Prostate gland (tissue), 2 donors: ENCODE data around the gene SFXN2. TPM values are rescaled to one million over a fixed set of nuclear protein-coding genes. Genes with fewer than 3 reads are reported as not detected.

Source experiments
- DNase-seq: peaks from one replicate; pipeline ENCODE4 v3.0.0-alpha.2; 2019; ENCODE audit warnings: low spot score
- H3K27ac ChIP-seq, 2 donors: fragments of 200-600 bp; sonication (generic); 2 replicates each; pipeline ENCODE4 v1.5.1; 2017 to 2019
- H3K27me3 ChIP-seq: fragments of 200-600 bp; sonication (generic); replicated peaks from 2 replicates; pipeline ENCODE4 v1.5.1; 2019; ENCODE audit not compliant: insufficient read depth
- H3K36me3 ChIP-seq, 2 donors: fragments of 200-600 bp; sonication (generic); 1 replicate in 1 of 2; 2 replicates in 1 of 2; pipeline versions ENCODE4 v1.5.1 to v1.8.1; 2017 to 2019
- H3K4me1 ChIP-seq: fragments of 200-600 bp; sonication (generic); replicated peaks from 2 replicates; pipeline ENCODE4 v1.5.1; 2019
- H3K4me3 ChIP-seq, 2 donors: fragments of 200-600 bp; sonication (generic); 2 replicates each; pipeline ENCODE4 v1.5.1; 2017 to 2019
- H3K9me3 ChIP-seq: fragments of 200-600 bp; sonication (generic); 2 replicates; pipeline ENCODE4 v1.5.1; 2017
- POLR2A ChIP-seq: fragments of 450-650 bp; IDR thresholded peaks from one replicate; pipeline ENCODE4 v1.6.1; 2016; ENCODE audit warnings: antibody characterized with exemption, mild to moderate bottlenecking
- POLR2AphosphoS5 ChIP-seq: sonication (generic); formaldehyde crosslinking; IDR thresholded peaks from one replicate; pipeline ENCODE4 v1.6.1; 2017; ENCODE audit warnings: antibody characterized with exemption
- WGBS: methylation state at CpG from one replicate; pipeline ENCODE4 v1.1.5; 2018; 5-methylcytosine and 5-hydroxymethylcytosine counted together
- intact Hi-C: fragments of 100-400 bp; cut with DNase I; formaldehyde crosslinking; loops from one replicate; pipeline ENCODE4 v1.14.2; 2022
- total RNA-seq, 2 donors: library from RNA; depleted of rRNA; stranded (reverse); fragments of >200 nt; gene quantifications; one replicate each; pipeline ENCODE4 v1.1.0, GENCODE V29; 2016
- TF ChIP-seq, protein P1 (sequence below), 4 experiments: fragments of 200-600 bp in 2 of 4; fragments of 450-650 bp in 2 of 4; sonication (generic) in 2 of 4; IDR thresholded peaks; 1 replicate in 3 of 4; 2 replicates in 1 of 4; pipeline ENCODE4 v1.5.1; 2016 to 2019; ENCODE audit warnings: antibody characterized with exemption in 4 of 4, mild to moderate bottlenecking in 2 of 4, moderate library complexity in 2 of 4

SFXN2 gene
- total RNA-seq, 2 donors from 2014 or later: 16.4 to 26.6 TPM

DNA sequence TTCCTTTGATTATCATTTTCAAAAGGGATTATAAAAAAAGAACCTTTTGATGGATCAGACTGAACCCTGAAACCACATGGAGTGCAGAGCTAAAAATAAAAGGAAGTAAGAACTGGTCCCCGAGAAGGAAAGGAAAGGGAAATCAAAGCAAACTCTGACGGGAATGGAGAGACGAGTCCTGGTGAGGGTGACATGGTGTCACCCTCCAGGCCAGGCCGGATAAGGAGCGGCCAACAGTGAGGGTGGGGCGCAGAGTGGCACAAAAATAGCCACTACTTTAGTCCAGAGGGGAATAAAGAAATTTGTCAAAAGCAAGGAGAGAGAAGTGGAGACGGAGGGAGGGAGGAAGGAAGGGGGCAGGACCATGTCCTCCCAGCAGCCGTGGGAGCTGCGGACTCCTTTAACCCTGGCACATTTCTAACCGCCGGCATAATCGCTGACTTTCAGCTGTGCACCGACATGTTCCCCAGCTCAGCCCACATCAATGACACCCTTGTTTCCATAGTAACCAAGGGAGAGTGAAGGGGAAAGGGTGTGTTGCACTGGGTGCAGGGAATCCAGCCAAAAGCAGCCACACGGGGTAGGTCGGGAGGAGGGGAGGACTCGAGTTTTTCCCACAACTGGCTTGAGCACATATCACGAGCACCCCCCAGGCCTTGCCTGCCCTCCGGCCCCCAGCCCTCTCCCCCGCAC lies 40.5 kb upstream of the SFXN2 start:
- H3K27ac ChIP-seq: peak overlapping the region; percentile 50 to 52
- DNase-seq: no peak
- no peaks in the 10 kb centered on the region for H3K27me3 ChIP-seq
- intact Hi-C loops: no loop called here
- no peaks in the 10 kb centered on the region for H3K36me3 ChIP-seq
- no peaks in the 10 kb centered on the region for H3K9me3 ChIP-seq
- H3K4me3 ChIP-seq: peak overlapping the region in 1 of 2 donors; percentile 7
- peaks cover 21% of the 10 kb centered on the region for H3K4me1 ChIP-seq
- TF ChIP-seq POLR2A (peak; percentile 25), POLR2AphosphoS5 (no peak)
- TF ChIP-seq, protein P1, sequence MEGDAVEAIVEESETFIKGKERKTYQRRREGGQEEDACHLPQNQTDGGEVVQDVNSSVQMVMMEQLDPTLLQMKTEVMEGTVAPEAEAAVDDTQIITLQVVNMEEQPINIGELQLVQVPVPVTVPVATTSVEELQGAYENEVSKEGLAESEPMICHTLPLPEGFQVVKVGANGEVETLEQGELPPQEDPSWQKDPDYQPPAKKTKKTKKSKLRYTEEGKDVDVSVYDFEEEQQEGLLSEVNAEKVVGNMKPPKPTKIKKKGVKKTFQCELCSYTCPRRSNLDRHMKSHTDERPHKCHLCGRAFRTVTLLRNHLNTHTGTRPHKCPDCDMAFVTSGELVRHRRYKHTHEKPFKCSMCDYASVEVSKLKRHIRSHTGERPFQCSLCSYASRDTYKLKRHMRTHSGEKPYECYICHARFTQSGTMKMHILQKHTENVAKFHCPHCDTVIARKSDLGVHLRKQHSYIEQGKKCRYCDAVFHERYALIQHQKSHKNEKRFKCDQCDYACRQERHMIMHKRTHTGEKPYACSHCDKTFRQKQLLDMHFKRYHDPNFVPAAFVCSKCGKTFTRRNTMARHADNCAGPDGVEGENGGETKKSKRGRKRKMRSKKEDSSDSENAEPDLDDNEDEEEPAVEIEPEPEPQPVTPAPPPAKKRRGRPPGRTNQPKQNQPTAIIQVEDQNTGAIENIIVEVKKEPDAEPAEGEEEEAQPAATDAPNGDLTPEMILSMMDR (IDR thresholded peaks at IDR 0.05): no peak
- WGBS: 2% methylated on average over 19 of the region's 19 CpGs

DNA sequence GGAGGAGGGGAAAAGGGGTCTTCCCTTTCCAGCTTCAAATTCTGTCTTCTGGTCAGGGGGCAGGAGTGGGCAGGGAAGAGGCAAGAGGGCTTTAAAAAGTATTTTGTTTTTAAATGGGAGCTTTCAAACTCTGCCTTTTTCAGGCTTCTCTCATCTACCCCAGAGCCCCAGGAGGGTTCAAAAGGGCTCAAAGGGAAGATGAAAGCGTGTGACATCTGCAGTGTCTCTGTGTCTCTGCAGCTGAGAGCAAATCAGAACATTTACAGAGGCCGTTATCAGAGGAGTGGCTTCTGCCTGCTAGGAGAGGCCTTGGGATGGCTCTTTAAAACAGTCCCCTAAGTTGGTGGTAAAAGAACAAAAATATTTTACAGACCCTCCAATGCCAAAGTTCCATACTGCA lies 39.9 kb upstream of the SFXN2 start:
- Histone ChIP-seq H3K27me3 (no peaks in the 10 kb centered on the region), H3K36me3 (no peaks in the 10 kb centered on the region), H3K4me3 (peak overlapping the region in 1 of 2 donors; percentile 7), H3K27ac (peak overlapping the region; percentile 50 to 52), H3K9me3 (no peaks in the 10 kb centered on the region), H3K4me1 (peaks cover 21% of the 10 kb centered on the region)
- 6% methylated on average over 2 of the region's 2 CpGs for WGBS
- TF ChIP-seq POLR2AphosphoS5 (no peak), POLR2A (no peak)
- intact Hi-C loops: no loop called here
- no peak for DNase-seq

DNA sequence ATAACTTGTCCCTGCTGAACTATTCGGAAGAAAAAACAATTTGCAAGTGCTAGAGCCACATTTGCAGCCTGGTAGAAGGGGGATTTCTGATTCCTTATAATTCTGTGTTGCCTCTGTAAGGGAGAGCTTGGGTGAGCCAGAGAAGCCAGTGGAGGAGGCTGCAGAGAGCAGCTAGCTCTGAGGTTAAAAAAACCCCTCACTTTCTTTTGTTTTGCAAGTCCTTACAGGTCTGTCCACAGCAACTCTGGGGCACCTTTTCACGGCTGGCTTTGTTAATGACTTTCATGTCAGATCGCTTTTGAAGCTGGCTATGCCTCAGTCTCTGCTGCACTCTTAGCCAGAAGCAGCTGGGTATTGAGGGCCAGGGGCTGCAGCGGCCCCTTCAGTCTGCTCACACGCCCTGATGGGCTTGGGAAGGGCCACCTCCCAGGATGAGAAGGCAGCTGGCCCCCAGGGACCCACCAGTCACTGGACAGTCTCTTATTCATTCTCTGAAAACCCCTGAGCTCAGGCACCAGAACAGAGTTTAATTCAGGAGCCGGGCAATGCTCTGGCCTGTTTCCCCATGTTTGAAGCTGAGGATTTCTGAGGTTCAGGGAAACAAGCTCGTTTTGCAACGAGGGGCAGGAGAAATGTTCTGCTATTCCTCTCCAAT lies 39.3 kb upstream of the SFXN2 start:
- peaks cover 21% of the 10 kb centered on the region for H3K4me1 ChIP-seq
- peak overlapping the region; percentile 52 to 68 for H3K27ac ChIP-seq
- no peaks in the 10 kb centered on the region for H3K27me3 ChIP-seq
- H3K9me3 ChIP-seq: no peaks in the 10 kb centered on the region
- H3K36me3 ChIP-seq: no peaks in the 10 kb centered on the region
- no peak for DNase-seq
- WGBS: 23% methylated on average over 8 of the region's 8 CpGs
- intact Hi-C loops: no loop called here
- TF ChIP-seq POLR2AphosphoS5 (no peak), POLR2A (no peak)
- TF ChIP-seq, protein P1 (IDR thresholded peaks at IDR 0.05): no peak
- H3K4me3 ChIP-seq: no peak overlapping the region

DNA sequence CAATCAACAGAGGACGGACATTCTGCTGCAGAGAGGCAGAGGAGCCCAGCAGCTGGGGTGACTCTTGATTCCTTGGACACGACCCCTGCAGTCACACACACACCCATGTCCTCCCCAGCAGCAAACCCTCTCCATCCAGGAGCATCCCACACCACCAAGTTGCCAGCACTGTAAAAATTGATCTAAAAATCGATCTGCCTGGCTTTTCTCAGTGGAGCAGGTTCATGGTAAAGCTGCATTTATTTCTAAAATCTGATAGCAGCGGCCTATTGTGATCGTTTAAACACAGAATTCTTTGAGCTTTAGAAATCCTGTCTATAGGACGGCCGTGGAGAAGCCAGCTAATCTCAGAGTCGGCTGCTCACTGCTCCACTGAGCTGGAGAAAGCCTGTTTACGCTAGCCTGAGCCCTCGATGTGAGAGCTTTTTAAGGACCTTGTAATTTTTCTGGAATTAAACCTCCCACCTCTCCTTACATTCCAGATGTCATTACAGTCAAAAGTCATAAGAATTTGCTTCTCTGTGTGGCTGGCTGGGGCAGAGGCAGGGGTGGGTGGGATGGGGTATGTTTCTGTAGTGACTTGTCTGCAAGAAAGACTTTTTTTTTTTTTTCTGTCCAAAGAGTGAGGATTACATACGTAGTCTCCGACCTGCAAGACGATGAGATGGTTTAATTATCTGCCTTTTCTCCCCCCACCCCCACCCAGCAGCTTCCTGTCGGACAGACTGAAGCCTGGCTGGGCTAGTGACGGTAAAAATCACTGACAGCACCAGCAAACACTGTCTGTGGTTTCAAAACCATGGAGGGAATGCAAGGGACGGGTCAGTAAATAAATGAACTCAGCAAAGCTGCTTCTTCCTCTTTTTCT lies 38.5 kb upstream of the SFXN2 start:
- Histone ChIP-seq H3K4me3 (no peak overlapping the region), H3K27ac (peak overlapping the region; percentile 52 to 68), H3K27me3 (no peaks in the 10 kb centered on the region), H3K4me1 (peaks cover 21% of the 10 kb centered on the region), H3K36me3 (no peaks in the 10 kb centered on the region), H3K9me3 (no peaks in the 10 kb centered on the region)
- intact Hi-C loops: no loop called here
- TF ChIP-seq, protein P1 (IDR thresholded peaks at IDR 0.05): no peak
- TF ChIP-seq POLR2A: no peak
- peak; percentile 44 for TF ChIP-seq POLR2AphosphoS5
- 15% methylated on average over 16 of the region's 16 CpGs for WGBS
- DNase-seq: no peak
